Smooth muscle cell (in vitro differentiated cells): ENCODE measurements around the gene MGMT. TPM values are rescaled to one million over a fixed set of nuclear protein-coding genes. Genes with fewer than 3 reads are reported as not detected.

Experiments used
- DNase-seq: peaks from one replicate; lab custom pipeline; 2025; ENCODE audit not compliant: unreplicated experiment; lab: John Stamatoyannopoulos, UW
- H2AFZ ChIP-seq: fragments of 200-600 bp; sonication (generic); 2 replicates; pipeline ENCODE4 v1.6.0; 2016; ENCODE audit warnings: antibody characterized with exemption, low read depth, mild to moderate bottlenecking
- H3F3A ChIP-seq: fragments of 200-600 bp; sonication (generic); 2 replicates; pipeline ENCODE4 v1.6.0; 2017; ENCODE audit warnings: antibody characterized with exemption, low read depth
- H3K27ac ChIP-seq: fragments of 200-600 bp; sonication (generic); 2 replicates; pipeline ENCODE4 v1.5.1; 2016; ENCODE audit warnings: low read depth, mild to moderate bottlenecking
- H3K27me3 ChIP-seq: fragments of 200-600 bp; sonication (generic); 2 replicates; pipeline ENCODE4 v1.6.1; 2016; ENCODE audit warnings: low read depth, mild to moderate bottlenecking
- H3K36me3 ChIP-seq: fragments of 200-600 bp; sonication (generic); 2 replicates; pipeline ENCODE4 v1.5.1; 2016; ENCODE audit warnings: low read depth
- H3K4me1 ChIP-seq: fragments of 200-600 bp; sonication (generic); 2 replicates; pipeline ENCODE4 v1.5.1; 2016; ENCODE audit warnings: low read depth
- H3K4me2 ChIP-seq: fragments of 200-600 bp; sonication (generic); 2 replicates; pipeline ENCODE4 v1.6.0; 2016; ENCODE audit warnings: mild to moderate bottlenecking
- H3K4me3 ChIP-seq: fragments of 200-600 bp; sonication (generic); 2 replicates; pipeline ENCODE4 v1.5.1; 2016; ENCODE audit warnings: mild to moderate bottlenecking
- H3K79me2 ChIP-seq: fragments of 200-600 bp; sonication (generic); 2 replicates; pipeline ENCODE4 v1.6.0; 2016; ENCODE audit warnings: low read depth, mild to moderate bottlenecking
- H3K9ac ChIP-seq: fragments of 200-600 bp; sonication (generic); 2 replicates; pipeline ENCODE4 v1.6.0; 2016; ENCODE audit warnings: low read depth
- H3K9me3 ChIP-seq: fragments of 200-600 bp; sonication (generic); replicated peaks from 2 replicates; pipeline ENCODE4 v1.5.1; 2016; ENCODE audit warnings: low read depth
- H4K20me1 ChIP-seq: fragments of 200-600 bp; sonication (generic); 2 replicates; pipeline ENCODE4 v1.6.0; 2016; ENCODE audit warnings: low read depth
- CTCF ChIP-seq: fragments of 200-600 bp; sonication (generic); IDR thresholded peaks from 2 replicates; pipeline ENCODE4 v1.5.1; 2017; ENCODE audit warnings: borderline replicate concordance, mild to moderate bottlenecking, antibody characterized with exemption; ENCODE audit not compliant: insufficient read depth, poor library complexity, severe bottlenecking
- WGBS: methylation state at CpG from one replicate; pipeline ENCODE4 v1.1.7; 2016; ENCODE audit warnings: low lambda C conversion rate; 5-methylcytosine and 5-hydroxymethylcytosine counted together
- polyA plus RNA-seq: library from polyadenylated mRNA; unstranded; fragments of >200 nt; fragmentation: Nextera tagmentation; extraction: Ambion mirVana; gene quantifications from 2 replicates; pipeline ENCODE4 v1.2.1, GENCODE V29; 2016
- total RNA-seq: library from RNA; depleted of rRNA; stranded (reverse); fragments of >200 nt; gene quantifications from 2 replicates; pipeline ENCODE4 v1.2.3, GENCODE V29; 2014

Gene MGMT
- total and polyA plus RNA-seq, 2 experiments from 2014 or later, result 21.0 to 33.0 TPM

GRCh38 chr10:129641351-129641750 lies 174.3 kb downstream of the MGMT start:
- WGBS, result 94% methylated on average over 2 of the region's 2 CpGs
- Histone ChIP-seq H3F3A (no peaks in the 10 kb centered on the region), H3K79me2 (no peaks in the 10 kb centered on the region), H3K4me2 (no peak overlapping the region), H3K27ac (no peak overlapping the region), H3K27me3 (no peaks in the 10 kb centered on the region), H3K9ac (no peak overlapping the region), H3K4me1 (peaks cover 7% of the 10 kb centered on the region), H3K9me3 (no peaks in the 10 kb centered on the region), H3K4me3 (no peak overlapping the region), H4K20me1 (no peaks in the 10 kb centered on the region), H2AFZ (no peak overlapping the region), H3K36me3 (no peaks in the 10 kb centered on the region)
- no peak for TF ChIP-seq CTCF
- DNase-seq, result no peak

GRCh38 chr10:129641982-129642381 lies 174.9 kb downstream of the MGMT start:
- WGBS, result 94% methylated on average over 8 of the region's 8 CpGs
- no peak overlapping the region for H2AFZ ChIP-seq
- H3K4me3 ChIP-seq, result no peak overlapping the region
- no peaks in the 10 kb centered on the region for H3F3A ChIP-seq
- H3K36me3 ChIP-seq, result no peaks in the 10 kb centered on the region
- H3K4me1 ChIP-seq, result peaks cover under 1% of the 10 kb centered on the region
- H3K27me3 ChIP-seq, result no peaks in the 10 kb centered on the region
- H3K9me3 ChIP-seq, result no peaks in the 10 kb centered on the region
- H4K20me1 ChIP-seq, result no peaks in the 10 kb centered on the region
- H3K9ac ChIP-seq, result no peak overlapping the region
- no peak overlapping the region for H3K27ac ChIP-seq
- no peak for TF ChIP-seq CTCF
- DNase-seq, result no peak
- no peaks in the 10 kb centered on the region for H3K79me2 ChIP-seq
- H3K4me2 ChIP-seq, result no peak overlapping the region

GRCh38 chr10:129642427-129642826 lies 175.4 kb downstream of the MGMT start:
- Histone ChIP-seq H3K9ac (no peak overlapping the region), H4K20me1 (no peaks in the 10 kb centered on the region), H3K79me2 (no peaks in the 10 kb centered on the region), H3K9me3 (no peaks in the 10 kb centered on the region), H2AFZ (no peak overlapping the region), H3K4me3 (no peak overlapping the region), H3K27me3 (no peaks in the 10 kb centered on the region), H3K4me2 (no peak overlapping the region), H3F3A (no peaks in the 10 kb centered on the region), H3K27ac (no peak overlapping the region), H3K36me3 (no peaks in the 10 kb centered on the region), H3K4me1 (no peaks in the 10 kb centered on the region)
- no peak for DNase-seq
- 70% methylated on average over 3 of the region's 3 CpGs for WGBS
- no peak for TF ChIP-seq CTCF

GRCh38 chr10:129643266-129643665 lies 176.2 kb downstream of the MGMT start:
- Histone ChIP-seq H3K27me3 (no peaks in the 10 kb centered on the region), H3K79me2 (no peaks in the 10 kb centered on the region), H4K20me1 (no peaks in the 10 kb centered on the region), H2AFZ (no peak overlapping the region), H3F3A (no peaks in the 10 kb centered on the region), H3K9me3 (no peaks in the 10 kb centered on the region), H3K4me1 (no peaks in the 10 kb centered on the region), H3K4me2 (no peak overlapping the region), H3K4me3 (no peak overlapping the region), H3K36me3 (no peaks in the 10 kb centered on the region), H3K27ac (no peak overlapping the region), H3K9ac (no peak overlapping the region)
- TF ChIP-seq CTCF, result no peak
- 90% methylated on average over 8 of the region's 8 CpGs for WGBS
- DNase-seq, result no peak
